Measurements from ENCODE around the gene MLLT6. TPM values are rescaled to one million over a fixed set of nuclear protein-coding genes. Genes with fewer than 3 reads are reported as not detected.

MLLT6 gene
- total RNA-seq, 1 experiment from 2014 or later = 50.6 TPM

DNA sequence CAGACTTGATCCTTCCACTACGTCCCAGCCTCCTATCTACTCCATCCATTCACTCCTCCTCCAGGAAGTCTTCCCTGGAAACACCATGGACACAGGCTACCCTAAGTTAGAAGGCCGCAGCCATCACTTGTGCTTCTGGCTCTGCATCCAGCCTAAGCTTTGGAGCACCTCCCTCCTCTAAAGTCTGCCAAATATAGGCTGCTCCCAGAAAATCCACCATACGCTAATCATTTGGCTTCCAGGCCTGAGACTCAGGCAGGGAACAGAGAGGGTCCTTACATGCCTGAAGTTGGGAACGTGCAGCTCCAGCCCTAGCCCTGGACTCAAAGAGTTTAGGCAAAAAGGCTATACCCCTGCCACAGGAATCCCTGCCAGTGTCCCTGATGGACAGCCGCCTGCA is 36.4 kb downstream of the MLLT6 start:
- ATAC-seq (no peak), DNase-seq (ENCODE audit: low read depth, low spot score) (no peak)
- POLR2A ChIA-PET = no interaction called here
- Histone ChIP-seq H3K27me3 (ENCODE audit: control insufficient read depth, insufficient read depth, low read length) (no peaks in the 10 kb centered on the region), H3K4me3 (ENCODE audit: low read depth in 2 of 2, low read length in 2 of 2) (no peak overlapping the region), H3K36me3 (ENCODE audit: control insufficient read depth, insufficient read depth, low read length) (no peaks in the 10 kb centered on the region; the same call in 1 of the 2 replicates), H3K4me1 (ENCODE audit: control insufficient read depth, insufficient read depth, low read length) (peaks cover 33% of the 10 kb centered on the region), H3K9me3 (ENCODE audit: control insufficient read depth, insufficient read depth, low read depth, low read length) (no peaks in the 10 kb centered on the region), H3K27ac (ENCODE audit: low read length) (no peak overlapping the region)
- intact Hi-C loops (cut with micrococcal nuclease; ENCODE audit: unreplicated experiment) (no loop called here), in situ Hi-C loops (cut with HindIII; ENCODE audit: low pct_unique_long_range_greater_than_20kb, low sequenced_read_pairs) (no loop called here)
- TF ChIP-seq POLR2AphosphoS5 (IDR thresholded peaks at IDR 0.05; ENCODE audit: low read depth, low read length) (no peak), TCF7L2 (IDR thresholded peaks at IDR 0.05; ENCODE audit: low read depth, low read length) (no peak), SIN3A (IDR thresholded peaks at IDR 0.05; ENCODE audit: borderline replicate concordance, insufficient read depth, low read depth, low read length) (no peak)
- TF ChIP-seq, protein P1, sequence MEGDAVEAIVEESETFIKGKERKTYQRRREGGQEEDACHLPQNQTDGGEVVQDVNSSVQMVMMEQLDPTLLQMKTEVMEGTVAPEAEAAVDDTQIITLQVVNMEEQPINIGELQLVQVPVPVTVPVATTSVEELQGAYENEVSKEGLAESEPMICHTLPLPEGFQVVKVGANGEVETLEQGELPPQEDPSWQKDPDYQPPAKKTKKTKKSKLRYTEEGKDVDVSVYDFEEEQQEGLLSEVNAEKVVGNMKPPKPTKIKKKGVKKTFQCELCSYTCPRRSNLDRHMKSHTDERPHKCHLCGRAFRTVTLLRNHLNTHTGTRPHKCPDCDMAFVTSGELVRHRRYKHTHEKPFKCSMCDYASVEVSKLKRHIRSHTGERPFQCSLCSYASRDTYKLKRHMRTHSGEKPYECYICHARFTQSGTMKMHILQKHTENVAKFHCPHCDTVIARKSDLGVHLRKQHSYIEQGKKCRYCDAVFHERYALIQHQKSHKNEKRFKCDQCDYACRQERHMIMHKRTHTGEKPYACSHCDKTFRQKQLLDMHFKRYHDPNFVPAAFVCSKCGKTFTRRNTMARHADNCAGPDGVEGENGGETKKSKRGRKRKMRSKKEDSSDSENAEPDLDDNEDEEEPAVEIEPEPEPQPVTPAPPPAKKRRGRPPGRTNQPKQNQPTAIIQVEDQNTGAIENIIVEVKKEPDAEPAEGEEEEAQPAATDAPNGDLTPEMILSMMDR (IDR thresholded peaks at IDR 0.05) = no peak
- TF ChIP-seq, protein P2, sequence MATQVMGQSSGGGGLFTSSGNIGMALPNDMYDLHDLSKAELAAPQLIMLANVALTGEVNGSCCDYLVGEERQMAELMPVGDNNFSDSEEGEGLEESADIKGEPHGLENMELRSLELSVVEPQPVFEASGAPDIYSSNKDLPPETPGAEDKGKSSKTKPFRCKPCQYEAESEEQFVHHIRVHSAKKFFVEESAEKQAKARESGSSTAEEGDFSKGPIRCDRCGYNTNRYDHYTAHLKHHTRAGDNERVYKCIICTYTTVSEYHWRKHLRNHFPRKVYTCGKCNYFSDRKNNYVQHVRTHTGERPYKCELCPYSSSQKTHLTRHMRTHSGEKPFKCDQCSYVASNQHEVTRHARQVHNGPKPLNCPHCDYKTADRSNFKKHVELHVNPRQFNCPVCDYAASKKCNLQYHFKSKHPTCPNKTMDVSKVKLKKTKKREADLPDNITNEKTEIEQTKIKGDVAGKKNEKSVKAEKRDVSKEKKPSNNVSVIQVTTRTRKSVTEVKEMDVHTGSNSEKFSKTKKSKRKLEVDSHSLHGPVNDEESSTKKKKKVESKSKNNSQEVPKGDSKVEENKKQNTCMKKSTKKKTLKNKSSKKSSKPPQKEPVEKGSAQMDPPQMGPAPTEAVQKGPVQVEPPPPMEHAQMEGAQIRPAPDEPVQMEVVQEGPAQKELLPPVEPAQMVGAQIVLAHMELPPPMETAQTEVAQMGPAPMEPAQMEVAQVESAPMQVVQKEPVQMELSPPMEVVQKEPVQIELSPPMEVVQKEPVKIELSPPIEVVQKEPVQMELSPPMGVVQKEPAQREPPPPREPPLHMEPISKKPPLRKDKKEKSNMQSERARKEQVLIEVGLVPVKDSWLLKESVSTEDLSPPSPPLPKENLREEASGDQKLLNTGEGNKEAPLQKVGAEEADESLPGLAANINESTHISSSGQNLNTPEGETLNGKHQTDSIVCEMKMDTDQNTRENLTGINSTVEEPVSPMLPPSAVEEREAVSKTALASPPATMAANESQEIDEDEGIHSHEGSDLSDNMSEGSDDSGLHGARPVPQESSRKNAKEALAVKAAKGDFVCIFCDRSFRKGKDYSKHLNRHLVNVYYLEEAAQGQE (IDR thresholded peaks at IDR 0.05; ENCODE audit: insufficient read depth in 1 of 2, low read depth in 2 of 2, low read length in 1 of 2) = no peak
- CTCF ChIA-PET = no interaction called here
- no TSS peak for BruUV-seq (replicated peaks)

DNA sequence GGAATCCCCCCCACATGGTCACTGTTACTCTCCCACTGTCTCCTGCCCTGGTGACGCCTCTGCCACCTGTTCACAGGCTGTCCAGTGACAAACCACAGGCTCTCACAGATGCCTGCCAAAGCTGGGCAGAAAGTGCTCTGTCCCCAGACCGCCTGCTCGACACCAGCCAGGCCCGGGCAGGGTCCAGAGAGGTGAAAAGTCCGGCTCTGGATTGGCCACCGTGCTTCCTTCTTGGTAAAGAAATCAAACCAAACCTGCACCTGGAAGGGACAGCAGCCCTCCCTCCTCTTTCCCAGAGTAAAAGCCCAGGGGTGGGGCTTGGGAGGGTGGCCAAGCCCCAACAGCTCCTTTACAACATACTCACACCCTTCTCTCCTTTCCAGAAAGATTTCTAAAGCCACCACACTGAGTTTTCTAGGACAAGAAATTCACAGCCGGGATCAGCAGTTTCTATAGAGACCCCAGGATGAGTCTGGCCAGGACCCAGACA is 36.9 kb downstream of the MLLT6 start:
- no peaks in the 10 kb centered on the region for H3K27me3 ChIP-seq (ENCODE audit: control insufficient read depth, insufficient read depth, low read length)
- CTCF ChIA-PET = no interaction called here
- in situ Hi-C loops (cut with HindIII; ENCODE audit: low pct_unique_long_range_greater_than_20kb, low sequenced_read_pairs) (no loop called here), intact Hi-C loops (cut with micrococcal nuclease; ENCODE audit: unreplicated experiment) (no loop called here)
- ATAC-seq (no peak), DNase-seq (ENCODE audit: low read depth, low spot score) (no peak)
- no peak overlapping the region for H3K4me3 ChIP-seq (ENCODE audit: low read depth in 2 of 2, low read length in 2 of 2)
- POLR2A ChIA-PET = no interaction called here
- H3K4me1 ChIP-seq (ENCODE audit: control insufficient read depth, insufficient read depth, low read length) = peaks cover 33% of the 10 kb centered on the region
- no TSS peak for BruUV-seq (replicated peaks)
- H3K36me3 ChIP-seq (ENCODE audit: control insufficient read depth, insufficient read depth, low read length) = no peaks in the 10 kb centered on the region; the same call in 1 of the 2 replicates
- TF ChIP-seq SIN3A (IDR thresholded peaks at IDR 0.05; ENCODE audit: borderline replicate concordance, insufficient read depth, low read depth, low read length) (no peak), TCF7L2 (IDR thresholded peaks at IDR 0.05; ENCODE audit: low read depth, low read length) (no peak)
- TF ChIP-seq, protein P1 (IDR thresholded peaks at IDR 0.05) = no peak
- no peaks in the 10 kb centered on the region for H3K9me3 ChIP-seq (ENCODE audit: control insufficient read depth, insufficient read depth, low read depth, low read length)
- H3K27ac ChIP-seq (ENCODE audit: low read length) = no peak overlapping the region

All from Panc1 (cell line).